Panc1 (cell line): Measurements from ENCODE around the gene TBP. TPM values are rescaled to one million over a fixed set of nuclear protein-coding genes. Genes with fewer than 3 reads are reported as not detected.

ENCODE experiments used
- ATAC-seq: fragments of 200-7000 bp; cut with Tn5 transposase; 2 replicates; pipeline ENCODE4 v1.9.1; 2020; ENCODE audit warnings: mild to moderate bottlenecking, moderate library complexity
- BruUV-seq: library from RNA; stranded (reverse); fragments of 400-500 nt; replicated peaks from 2 replicates; lab custom pipeline; 2021; lab: Mats Ljungman, UMichigan
- CTCF ChIA-PET: fragments of 300-600 bp; sonication (Branson Sonifier 250); formaldehyde crosslinking; loops from one replicate; lab custom pipeline; 2022; ENCODE audit warnings: antibody characterized with exemption; lab: Charles Lee
- POLR2A ChIA-PET: fragments of 300-600 bp; sonication (Branson Sonifier 250); formaldehyde crosslinking; loops from one replicate; lab custom pipeline; 2022; ENCODE audit warnings: antibody characterized with exemption; lab: Charles Lee
- DNase-seq: peaks from one replicate; pipeline ENCODE4 v3.0.0-alpha.2; 2010; ENCODE audit warnings: low read depth, low spot score
- H3K27ac ChIP-seq: 2 replicates; pipeline ENCODE4 v1.5.1; 2011; ENCODE audit warnings: mild to moderate bottlenecking, low read length, inconsistent platforms
- H3K27me3 ChIP-seq: fragments of 200-500 bp; sonication (Bioruptor generic); 2 replicates; pipeline ENCODE4 v1.6.0; 2014; ENCODE audit warnings: low read length, inconsistent platforms; ENCODE audit not compliant: control insufficient read depth, insufficient read depth
- H3K36me3 ChIP-seq: fragments of 200-500 bp; sonication (Bioruptor generic); 2 replicates; pipeline ENCODE4 v1.5.1; 2014; ENCODE audit warnings: inconsistent platforms, mild to moderate bottlenecking, low read length, moderate library complexity; ENCODE audit not compliant: control insufficient read depth, insufficient read depth
- H3K4me1 ChIP-seq: 2 replicates; pipeline ENCODE4 v1.5.1; 2011; ENCODE audit warnings: inconsistent platforms, mild to moderate bottlenecking, low read length, moderate library complexity; ENCODE audit not compliant: control insufficient read depth, insufficient read depth
- H3K4me3 ChIP-seq, 2 experiments: 2 replicates each; pipeline ENCODE4 v1.5.1; 2011 to 2012; ENCODE audit warnings: low read depth in 2 of 2, low read length in 2 of 2, mild to moderate bottlenecking in 2 of 2, inconsistent platforms in 1 of 2, moderate library complexity in 1 of 2
- H3K9me3 ChIP-seq: fragments of 200-500 bp; sonication (Bioruptor generic); 2 replicates; pipeline ENCODE4 v1.5.1; 2014; ENCODE audit warnings: low read depth, mild to moderate bottlenecking, inconsistent platforms, low read length, moderate library complexity; ENCODE audit not compliant: control insufficient read depth, insufficient read depth
- POLR2AphosphoS5 ChIP-seq: IDR thresholded peaks from 2 replicates; pipeline ENCODE4 v1.6.1; 2012; ENCODE audit warnings: mild to moderate bottlenecking, low read depth, low read length, moderate library complexity
- SIN3A ChIP-seq: IDR thresholded peaks from 2 replicates; pipeline ENCODE4 v1.6.1; 2012; ENCODE audit warnings: low read depth, mild to moderate bottlenecking, low read length, moderate library complexity, borderline replicate concordance; ENCODE audit not compliant: insufficient read depth
- TCF7L2 ChIP-seq: IDR thresholded peaks from 2 replicates; pipeline ENCODE4 v1.6.1; 2011; ENCODE audit warnings: mild to moderate bottlenecking, low read depth, low read length, inconsistent platforms
- in situ Hi-C: cut with HindIII; loops from 2 replicates; pipeline ENCODE4 v1.10.0; 2016; ENCODE audit warnings: low sequenced_read_pairs, low pct_unique_long_range_greater_than_20kb
- intact Hi-C: fragments of 100-400 bp; cut with micrococcal nuclease; formaldehyde crosslinking; loops from one replicate; pipeline ENCODE4 v1.10.0; 2022; ENCODE audit not compliant: unreplicated experiment
- total RNA-seq: library from RNA; stranded (reverse); gene quantifications from one replicate; pipeline ENCODE4 v1.2.1, GENCODE V29; 2021; ENCODE audit not compliant: unreplicated experiment
- TF ChIP-seq, protein P1 (sequence below): fragments of 450-650 bp; IDR thresholded peaks from 2 replicates; pipeline ENCODE4 v1.5.1; 2017; ENCODE audit warnings: mild to moderate bottlenecking
- TF ChIP-seq, protein P2 (sequence below), 2 experiments: IDR thresholded peaks; 2 replicates each; pipeline ENCODE4 v1.6.1; 2011 to 2012; ENCODE audit warnings: low read depth in 2 of 2, control low read depth in 1 of 2, low read length in 1 of 2, mild to moderate bottlenecking in 1 of 2, moderate library complexity in 1 of 2; ENCODE audit not compliant: insufficient read depth in 1 of 2

The TBP gene
- total RNA-seq, 1 experiment from 2014 or later = 26.4 TPM

DNA sequence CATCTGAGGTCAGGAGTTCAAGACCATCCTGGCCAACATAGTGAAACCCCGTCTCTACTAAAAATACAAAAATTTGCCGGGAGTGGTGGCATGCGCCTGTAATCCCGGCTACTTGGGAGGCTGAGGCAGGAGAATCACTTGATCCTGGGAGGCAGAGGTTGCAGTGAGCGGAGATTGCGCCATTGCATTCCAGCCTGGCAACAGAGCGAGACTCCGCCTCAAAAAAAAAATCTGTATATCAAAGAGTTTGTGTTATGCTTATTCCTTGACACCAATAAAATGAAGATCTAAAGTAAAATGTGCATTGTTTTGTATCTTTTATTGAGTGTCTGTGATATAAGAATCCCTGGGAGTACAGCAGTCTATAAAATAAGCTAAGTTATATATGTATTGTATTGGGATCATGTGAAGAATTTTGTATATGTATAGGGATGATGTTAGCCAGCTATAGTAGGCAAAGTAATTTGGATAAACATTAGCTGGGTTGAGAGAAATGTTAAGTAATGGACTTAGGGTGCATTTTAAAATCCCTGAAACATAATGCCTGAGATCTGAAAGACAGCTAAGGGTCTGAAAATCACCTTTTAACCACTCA, 10.9 kb downstream of the TBP start:
- H3K36me3 ChIP-seq = peaks cover 54% of the 10 kb centered on the region
- ATAC-seq = no peak
- ChIA-PET POLR2A (no interaction called here), CTCF (no interaction called here)
- TF ChIP-seq, protein P1, sequence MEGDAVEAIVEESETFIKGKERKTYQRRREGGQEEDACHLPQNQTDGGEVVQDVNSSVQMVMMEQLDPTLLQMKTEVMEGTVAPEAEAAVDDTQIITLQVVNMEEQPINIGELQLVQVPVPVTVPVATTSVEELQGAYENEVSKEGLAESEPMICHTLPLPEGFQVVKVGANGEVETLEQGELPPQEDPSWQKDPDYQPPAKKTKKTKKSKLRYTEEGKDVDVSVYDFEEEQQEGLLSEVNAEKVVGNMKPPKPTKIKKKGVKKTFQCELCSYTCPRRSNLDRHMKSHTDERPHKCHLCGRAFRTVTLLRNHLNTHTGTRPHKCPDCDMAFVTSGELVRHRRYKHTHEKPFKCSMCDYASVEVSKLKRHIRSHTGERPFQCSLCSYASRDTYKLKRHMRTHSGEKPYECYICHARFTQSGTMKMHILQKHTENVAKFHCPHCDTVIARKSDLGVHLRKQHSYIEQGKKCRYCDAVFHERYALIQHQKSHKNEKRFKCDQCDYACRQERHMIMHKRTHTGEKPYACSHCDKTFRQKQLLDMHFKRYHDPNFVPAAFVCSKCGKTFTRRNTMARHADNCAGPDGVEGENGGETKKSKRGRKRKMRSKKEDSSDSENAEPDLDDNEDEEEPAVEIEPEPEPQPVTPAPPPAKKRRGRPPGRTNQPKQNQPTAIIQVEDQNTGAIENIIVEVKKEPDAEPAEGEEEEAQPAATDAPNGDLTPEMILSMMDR = no peak
- TF ChIP-seq, protein P2, sequence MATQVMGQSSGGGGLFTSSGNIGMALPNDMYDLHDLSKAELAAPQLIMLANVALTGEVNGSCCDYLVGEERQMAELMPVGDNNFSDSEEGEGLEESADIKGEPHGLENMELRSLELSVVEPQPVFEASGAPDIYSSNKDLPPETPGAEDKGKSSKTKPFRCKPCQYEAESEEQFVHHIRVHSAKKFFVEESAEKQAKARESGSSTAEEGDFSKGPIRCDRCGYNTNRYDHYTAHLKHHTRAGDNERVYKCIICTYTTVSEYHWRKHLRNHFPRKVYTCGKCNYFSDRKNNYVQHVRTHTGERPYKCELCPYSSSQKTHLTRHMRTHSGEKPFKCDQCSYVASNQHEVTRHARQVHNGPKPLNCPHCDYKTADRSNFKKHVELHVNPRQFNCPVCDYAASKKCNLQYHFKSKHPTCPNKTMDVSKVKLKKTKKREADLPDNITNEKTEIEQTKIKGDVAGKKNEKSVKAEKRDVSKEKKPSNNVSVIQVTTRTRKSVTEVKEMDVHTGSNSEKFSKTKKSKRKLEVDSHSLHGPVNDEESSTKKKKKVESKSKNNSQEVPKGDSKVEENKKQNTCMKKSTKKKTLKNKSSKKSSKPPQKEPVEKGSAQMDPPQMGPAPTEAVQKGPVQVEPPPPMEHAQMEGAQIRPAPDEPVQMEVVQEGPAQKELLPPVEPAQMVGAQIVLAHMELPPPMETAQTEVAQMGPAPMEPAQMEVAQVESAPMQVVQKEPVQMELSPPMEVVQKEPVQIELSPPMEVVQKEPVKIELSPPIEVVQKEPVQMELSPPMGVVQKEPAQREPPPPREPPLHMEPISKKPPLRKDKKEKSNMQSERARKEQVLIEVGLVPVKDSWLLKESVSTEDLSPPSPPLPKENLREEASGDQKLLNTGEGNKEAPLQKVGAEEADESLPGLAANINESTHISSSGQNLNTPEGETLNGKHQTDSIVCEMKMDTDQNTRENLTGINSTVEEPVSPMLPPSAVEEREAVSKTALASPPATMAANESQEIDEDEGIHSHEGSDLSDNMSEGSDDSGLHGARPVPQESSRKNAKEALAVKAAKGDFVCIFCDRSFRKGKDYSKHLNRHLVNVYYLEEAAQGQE (IDR thresholded peaks at IDR 0.05; ENCODE audit: insufficient read depth in 1 of 2, low read depth in 2 of 2, low read length in 1 of 2) = no peak
- TF ChIP-seq SIN3A (no peak), TCF7L2 (no peak), POLR2AphosphoS5 (no peak)
- BruUV-seq = no TSS peak
- no peaks in the 10 kb centered on the region for H3K27me3 ChIP-seq
- no peaks in the 10 kb centered on the region for H3K9me3 ChIP-seq
- in situ Hi-C loops = no loop called here
- DNase-seq = no peak
- H3K27ac ChIP-seq = no peak overlapping the region
- intact Hi-C loops = no loop called here
- no peaks in the 10 kb centered on the region for H3K4me1 ChIP-seq
- no peak overlapping the region for H3K4me3 ChIP-seq

DNA sequence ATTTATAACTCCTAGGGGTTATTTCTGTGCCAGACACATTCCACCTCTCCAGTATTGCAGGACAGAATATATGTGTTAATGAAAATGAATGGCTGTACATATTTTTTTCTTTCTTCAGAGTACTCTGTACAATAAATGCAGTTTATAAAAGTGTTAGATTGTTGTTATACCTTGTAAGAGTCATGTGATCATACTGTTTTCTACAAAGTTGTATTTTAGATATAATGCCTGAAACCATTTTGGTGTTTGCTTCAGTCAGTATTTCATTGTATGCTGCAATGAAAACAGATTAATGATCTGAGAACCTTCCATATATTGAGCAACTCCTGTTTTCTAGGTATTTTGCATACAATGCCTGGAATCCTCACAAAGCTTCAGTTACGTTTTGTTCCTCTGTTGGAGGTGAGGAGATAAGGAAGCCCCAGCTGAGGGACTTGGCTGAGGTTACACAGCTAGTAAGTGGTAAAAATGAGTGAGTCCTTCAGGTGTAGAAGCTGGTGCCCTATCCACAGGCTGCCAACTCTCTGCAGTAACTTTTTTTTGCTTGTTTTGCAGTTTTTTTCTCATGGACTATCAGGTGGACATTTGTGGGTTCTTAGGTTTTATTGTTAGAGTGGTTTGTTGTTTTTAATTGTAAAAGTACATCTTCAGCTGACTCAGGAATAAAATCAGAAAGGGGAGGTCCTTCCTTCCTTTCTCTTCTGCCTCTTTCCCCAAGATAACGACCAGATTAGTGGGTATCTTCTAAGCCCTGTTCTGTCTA, 18.7 kb downstream of the TBP start:
- POLR2A ChIA-PET = interaction anchor here (0.6 kb wide), 1 partner anchor 17 kb away, joined by 3 read pairs; no protein-coding TSS in a partner anchor
- Histone ChIP-seq H3K4me3 (no peak overlapping the region), H3K36me3 (peaks cover 68% of the 10 kb centered on the region), H3K4me1 (no peaks in the 10 kb centered on the region), H3K9me3 (no peaks in the 10 kb centered on the region), H3K27me3 (no peaks in the 10 kb centered on the region), H3K27ac (no peak overlapping the region)
- ATAC-seq (no peak), DNase-seq (no peak)
- TF ChIP-seq TCF7L2 (no peak), POLR2AphosphoS5 (no peak), SIN3A (no peak)
- TF ChIP-seq, protein P2 (IDR thresholded peaks at IDR 0.05; ENCODE audit: insufficient read depth in 1 of 2, low read depth in 2 of 2, low read length in 1 of 2) = no peak
- TF ChIP-seq, protein P1 = no peak
- in situ Hi-C loops (no loop called here), intact Hi-C loops (no loop called here)
- no TSS peak for BruUV-seq
- CTCF ChIA-PET = interaction anchor here (0.6 kb wide), 1 partner anchor 17 kb away, joined by 5 read pairs; no protein-coding TSS in a partner anchor
